ENCODE data around the gene CFAP47.
A peak's percentile ranks its signal among the peaks of the same experiment; 100 is the strongest.
"Not testable (repeated sequence)": the region's sequence is repeated elsewhere in the genome, so short reads cannot be mapped to it uniquely, and the experiment has no call there.

Gene CFAP47, protein sequence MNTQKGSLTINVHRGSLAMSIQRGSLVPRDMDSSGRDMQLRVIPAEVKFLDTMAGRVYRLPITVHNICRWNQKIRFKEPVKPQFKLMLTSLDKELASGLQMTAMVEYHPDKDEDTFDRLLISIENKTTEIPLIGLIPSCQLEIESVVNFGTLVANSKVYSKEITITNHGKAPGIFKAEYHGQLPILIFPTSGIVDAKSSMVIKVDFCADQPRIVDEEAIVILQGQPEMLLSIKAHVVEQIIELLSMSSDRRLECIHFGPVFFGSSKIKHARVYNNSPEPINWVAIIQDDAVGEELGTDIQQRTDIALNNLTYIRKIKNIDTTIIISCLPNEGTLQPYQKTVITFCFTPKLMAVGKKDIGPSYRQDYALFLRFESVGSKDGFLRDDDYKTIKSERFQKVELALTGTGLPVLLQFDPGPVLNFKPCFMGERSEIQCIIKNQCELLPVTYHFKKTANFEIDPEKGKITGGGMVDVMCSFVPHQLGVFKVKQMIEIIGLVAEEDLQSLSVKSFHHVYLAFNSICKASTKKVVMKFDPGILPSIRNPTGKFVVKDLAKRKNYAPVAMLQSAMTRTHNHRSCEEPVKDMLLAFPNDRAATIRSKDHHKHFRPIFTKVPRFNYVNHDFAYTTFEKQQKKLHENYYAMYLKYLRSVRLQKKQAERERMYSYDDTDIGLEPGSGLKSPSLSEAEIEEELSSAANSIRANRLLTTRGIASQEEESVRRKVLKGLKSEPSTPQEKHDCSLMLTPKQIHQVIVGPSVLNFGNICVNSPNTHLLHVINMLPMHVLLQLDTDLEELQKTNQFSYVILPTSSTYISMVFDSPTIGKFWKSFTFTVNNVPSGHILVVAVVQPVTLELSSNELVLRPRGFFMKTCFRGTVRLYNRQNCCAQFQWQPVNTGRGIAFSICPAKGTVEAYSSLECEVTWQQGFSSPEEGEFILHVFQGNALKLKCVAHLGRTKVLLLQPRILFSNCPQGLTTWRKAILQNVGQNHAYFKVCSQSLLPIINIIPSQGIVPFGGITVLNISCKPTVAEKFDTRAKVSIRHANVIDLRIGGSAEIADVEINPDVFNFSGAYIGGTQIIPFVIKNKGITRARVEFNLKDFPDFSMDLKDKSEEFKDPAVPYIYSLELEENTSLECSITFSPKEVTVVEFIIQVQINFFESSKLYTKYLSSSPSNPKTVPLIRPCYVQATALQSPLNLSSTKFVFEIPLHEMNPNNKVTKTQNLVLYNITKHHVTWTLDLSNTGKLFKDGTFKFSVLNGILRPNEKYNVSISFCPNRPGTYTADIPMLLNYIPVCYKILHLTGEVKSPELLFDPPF (N-terminal part only)

DNA sequence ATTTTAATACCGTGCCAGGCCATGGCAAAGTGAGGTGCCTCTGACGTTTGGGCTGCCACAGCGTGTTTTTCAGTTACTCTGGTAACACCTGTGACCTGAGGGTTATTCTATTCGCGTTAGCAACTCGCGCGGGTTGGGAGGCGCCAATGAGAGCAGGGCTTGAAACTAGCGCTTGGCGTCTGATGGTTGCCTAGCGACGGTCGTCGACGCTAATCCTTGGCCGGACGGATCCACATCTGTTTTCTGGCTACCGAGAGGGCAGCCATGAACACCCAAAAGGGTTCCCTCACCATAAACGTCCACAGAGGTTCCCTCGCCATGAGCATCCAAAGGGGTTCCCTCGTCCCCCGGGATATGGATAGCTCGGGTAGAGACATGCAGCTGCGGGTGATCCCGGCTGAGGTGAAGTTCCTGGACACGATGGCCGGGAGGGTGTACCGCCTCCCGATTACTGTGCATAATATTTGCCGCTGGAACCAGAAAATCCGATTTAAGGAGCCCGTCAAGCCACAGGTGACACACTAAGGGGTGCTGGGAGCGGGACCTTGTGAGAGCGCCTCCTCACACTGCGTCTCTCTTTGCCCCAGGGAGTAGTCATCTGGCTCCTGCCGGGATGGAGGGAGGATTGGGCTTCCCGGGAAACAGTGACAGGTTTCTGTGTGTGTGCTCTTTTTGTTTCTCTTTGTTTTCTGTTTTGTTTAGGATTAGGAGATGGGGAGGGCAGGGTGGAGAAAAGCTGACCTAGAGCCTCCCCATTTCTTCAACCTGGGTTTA, at the start of gene CFAP47:
CFAP47 (plus strand) TSS at position 199 of the 774 bp plus-strand sequence; CDS start at position 265, 66 bp downstream.
- H3K4me3 ChIP-seq (ENCODE audit: low read length) = peak within 1 kb of the TSS; percentile 18
- DNase-seq (ENCODE audit: low read depth) = peak; percentile 18

DNA sequence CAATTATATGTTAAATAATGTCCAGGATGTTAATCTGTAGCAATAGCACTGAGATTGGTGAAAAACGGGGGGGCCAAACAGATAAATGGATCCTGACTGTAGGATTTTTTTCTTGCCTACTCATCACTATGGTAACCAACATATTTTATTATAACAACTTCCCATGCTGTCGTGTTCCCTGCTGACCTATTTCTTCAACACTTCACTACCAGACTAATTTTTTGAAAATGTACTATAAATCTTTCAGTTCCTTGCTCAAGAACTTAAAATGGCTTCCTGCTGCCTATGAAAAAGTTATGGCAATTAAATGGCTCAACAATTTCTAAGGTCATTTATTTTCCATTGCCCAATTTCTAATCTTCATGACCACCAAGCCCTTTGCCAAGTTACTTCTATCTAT, 38.9 kb upstream of the CFAP47 start:
- DNase-seq (ENCODE audit: low read depth) = no peak
- no peak overlapping the region for H3K4me3 ChIP-seq (ENCODE audit: low read length)
- TF ChIP-seq, protein P1, sequence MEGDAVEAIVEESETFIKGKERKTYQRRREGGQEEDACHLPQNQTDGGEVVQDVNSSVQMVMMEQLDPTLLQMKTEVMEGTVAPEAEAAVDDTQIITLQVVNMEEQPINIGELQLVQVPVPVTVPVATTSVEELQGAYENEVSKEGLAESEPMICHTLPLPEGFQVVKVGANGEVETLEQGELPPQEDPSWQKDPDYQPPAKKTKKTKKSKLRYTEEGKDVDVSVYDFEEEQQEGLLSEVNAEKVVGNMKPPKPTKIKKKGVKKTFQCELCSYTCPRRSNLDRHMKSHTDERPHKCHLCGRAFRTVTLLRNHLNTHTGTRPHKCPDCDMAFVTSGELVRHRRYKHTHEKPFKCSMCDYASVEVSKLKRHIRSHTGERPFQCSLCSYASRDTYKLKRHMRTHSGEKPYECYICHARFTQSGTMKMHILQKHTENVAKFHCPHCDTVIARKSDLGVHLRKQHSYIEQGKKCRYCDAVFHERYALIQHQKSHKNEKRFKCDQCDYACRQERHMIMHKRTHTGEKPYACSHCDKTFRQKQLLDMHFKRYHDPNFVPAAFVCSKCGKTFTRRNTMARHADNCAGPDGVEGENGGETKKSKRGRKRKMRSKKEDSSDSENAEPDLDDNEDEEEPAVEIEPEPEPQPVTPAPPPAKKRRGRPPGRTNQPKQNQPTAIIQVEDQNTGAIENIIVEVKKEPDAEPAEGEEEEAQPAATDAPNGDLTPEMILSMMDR (IDR thresholded peaks at IDR 0.05; ENCODE audit: insufficient read depth, low read depth, low read length, missing control alignments) = no peak

More for the DNA sequence above, at the start of gene CFAP47:
- TF ChIP-seq, protein P1 (IDR thresholded peaks at IDR 0.05; ENCODE audit: insufficient read depth, low read depth, low read length, missing control alignments) = no peak

DNA sequence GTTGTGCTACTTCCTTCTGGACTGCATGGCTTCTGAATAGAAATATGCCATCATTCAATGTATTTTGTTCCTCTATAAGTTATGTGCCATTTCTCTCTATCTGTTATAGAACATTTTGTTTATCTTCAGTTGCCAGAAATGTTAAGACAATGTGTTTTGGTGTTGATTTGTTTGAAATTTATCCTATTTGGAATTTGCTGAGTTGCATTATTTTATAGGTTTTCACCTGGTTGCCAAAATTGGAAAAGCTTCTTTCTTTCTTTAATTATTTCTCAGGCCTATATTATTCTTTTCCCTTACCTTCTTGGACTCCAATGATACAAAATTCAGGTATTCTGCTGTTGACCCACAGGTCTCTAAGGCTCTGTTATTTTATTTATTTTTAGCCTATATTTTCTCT, 33.4 kb upstream of the CFAP47 start:
- TF ChIP-seq, protein P1 (IDR thresholded peaks at IDR 0.05; ENCODE audit: insufficient read depth, low read depth, low read length, missing control alignments) = no peak
- DNase-seq (ENCODE audit: low read depth) = no peak
- no peak overlapping the region for H3K4me3 ChIP-seq (ENCODE audit: low read length)

DNA sequence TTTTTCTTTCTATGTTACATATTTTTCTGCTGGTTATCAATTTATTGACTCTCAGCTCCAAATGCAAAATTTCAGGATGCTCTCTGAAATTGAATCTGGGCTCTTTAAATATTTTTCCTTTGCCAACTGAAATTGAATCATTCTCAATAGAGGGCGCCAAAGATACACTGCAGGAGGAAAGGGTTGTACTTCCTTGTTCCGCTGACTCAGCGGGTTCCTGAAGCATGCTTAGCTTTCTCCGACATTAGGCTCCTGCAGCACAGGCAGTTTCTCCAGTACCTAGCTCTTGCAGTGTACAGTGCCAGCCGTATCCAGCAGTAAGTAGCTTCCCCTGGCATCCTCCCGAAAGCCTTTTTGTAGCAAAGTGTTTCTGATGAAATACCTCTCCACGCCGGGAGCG, 28.8 kb upstream of the CFAP47 start:
- TF ChIP-seq, protein P1 (IDR thresholded peaks at IDR 0.05; ENCODE audit: insufficient read depth, low read depth, low read length, missing control alignments) = peak; percentile 61
- peak; percentile 56 for DNase-seq (ENCODE audit: low read depth)
- no peak overlapping the region for H3K4me3 ChIP-seq (ENCODE audit: low read length)

DNA sequence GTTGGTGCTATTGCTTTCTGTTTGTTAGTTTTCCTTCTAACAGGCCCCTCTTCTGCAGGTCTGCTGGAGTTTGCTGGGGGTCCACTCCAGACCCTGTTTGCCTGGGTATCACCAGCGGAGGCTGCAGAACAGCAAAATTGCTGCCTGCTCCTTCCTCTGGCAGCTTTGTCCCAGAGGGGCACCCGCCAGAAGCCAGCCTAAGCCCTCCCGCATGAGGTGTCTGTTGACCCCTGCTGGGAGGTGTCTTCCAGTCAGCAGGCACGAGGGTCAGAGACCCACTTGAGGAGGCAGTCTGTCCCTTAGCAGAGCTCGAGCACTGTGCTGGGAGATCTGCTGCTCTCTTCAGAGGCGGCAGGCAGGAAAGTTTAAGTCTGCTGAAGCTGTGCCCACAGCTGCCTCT, 67.3 kb downstream of the CFAP47 start:
- not testable (repeated sequence) for H3K4me3 ChIP-seq (ENCODE audit: low read length); DNase-seq (ENCODE audit: low read depth)

DNA sequence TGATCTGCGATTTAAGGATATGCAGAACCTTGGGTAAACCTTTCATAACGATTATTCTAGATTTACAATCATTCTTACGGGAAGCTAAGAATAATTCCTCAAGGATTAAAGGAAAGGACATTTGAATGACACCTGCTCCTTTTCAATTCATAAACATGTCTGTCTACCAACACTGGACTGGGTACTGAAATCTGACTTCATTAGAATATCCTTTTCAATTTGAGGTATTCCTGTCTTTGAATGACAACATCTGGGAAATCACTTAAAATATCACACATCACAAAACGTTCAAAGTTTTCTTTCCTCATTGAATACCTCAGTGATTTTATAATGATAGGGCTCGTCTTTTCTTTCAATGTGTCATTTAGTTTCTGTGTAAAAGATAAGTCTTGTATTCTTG, 87.7 kb downstream of the CFAP47 start:
- H3K4me3 ChIP-seq (ENCODE audit: low read length) = no peak overlapping the region
- DNase-seq (ENCODE audit: low read depth) = no peak
- TF ChIP-seq, protein P1 (IDR thresholded peaks at IDR 0.05; ENCODE audit: insufficient read depth, low read depth, low read length, missing control alignments) = no peak
